Midbrain (tissue), 1 donor: Measurements from ENCODE around the gene PSAT1.
A peak's percentile ranks its signal among the peaks of the same experiment; 100 is the strongest.
"Not testable (repeated sequence)": the region's sequence is repeated elsewhere in the genome, so short reads cannot be mapped to it uniquely, and the experiment has no call there.

Experiments used
- DNase-seq: peaks from one replicate; lab custom pipeline; 2025; lab: John Stamatoyannopoulos, UW

The PSAT1 gene

DNA sequence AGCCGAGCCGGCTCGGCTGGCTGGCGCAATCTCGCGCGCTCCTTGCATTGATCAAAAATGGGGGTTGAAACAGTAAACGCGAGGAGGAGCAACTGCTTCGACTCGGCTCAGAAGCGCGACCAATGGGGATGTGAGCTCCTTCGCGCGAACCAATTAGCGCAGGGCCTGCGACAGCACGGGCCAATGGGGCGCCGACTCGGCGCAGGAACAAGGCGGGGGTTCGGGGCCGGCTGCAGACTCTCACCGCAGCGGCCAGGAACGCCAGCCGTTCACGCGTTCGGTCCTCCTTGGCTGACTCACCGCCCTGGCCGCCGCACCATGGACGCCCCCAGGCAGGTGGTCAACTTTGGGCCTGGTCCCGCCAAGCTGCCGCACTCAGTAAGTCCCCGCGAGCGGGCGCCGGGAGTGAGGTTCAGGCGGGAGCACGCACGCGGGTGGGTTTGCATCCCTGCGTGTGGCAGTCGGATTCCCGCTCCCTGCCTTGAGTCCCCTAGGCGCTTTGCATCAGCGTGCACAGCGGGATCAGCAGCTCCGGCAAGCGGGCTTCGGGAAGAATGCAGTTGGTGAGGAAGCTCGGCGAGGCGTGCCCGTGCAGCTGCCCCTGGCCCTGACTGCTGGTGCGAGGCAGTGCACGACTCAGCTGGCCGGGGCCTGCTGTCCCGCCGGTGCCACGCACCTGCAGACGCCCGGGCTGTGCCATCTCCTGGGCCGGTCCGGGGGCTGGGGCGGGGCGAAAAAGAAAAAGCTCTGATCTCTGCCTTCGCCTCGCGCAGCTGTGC lies at the start of gene PSAT1:
TSS of gene PSAT1 (plus strand) at position 233 of the 779 bp plus-strand sequence. CDS start at position 319, 86 bp downstream.
- peak; percentile 93 for DNase-seq

DNA sequence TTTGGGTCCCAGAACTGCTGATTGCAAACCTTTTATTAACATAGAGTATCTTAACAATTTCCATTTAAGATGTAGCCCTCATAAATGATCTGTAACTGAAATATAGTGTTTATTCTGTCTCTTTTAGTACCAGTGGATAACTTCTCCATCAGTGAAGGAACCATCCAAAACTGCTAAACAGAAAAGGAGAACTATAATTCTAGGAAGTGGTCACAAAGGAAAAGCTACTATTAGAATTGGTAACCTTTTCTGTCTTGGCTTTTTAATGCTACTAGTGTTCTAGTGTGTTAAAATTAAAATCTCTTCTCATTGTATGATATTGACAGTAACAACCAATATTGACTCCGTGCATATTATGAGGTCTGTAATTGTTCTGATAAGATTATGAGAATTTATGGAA lies 48.3 kb upstream of the PSAT1 start:
- DNase-seq = no peak

DNA sequence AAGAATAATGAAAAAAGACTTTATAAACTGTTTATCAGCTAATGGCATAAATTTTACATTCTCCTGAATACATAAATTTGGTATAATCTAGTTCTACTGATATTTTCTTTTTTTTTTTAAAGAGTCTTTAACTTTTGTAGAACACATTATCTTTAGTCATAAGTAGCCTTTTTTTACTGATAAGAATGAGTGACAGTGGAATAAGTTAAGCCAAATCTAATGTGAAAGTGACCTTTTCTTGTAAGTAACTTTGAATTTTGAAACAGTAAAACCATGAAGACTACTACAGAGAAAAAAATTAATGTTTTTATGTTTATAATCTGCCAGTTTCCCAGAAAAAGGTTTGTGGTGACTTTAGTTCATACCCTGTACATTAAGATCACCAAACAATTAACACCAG lies 47.4 kb upstream of the PSAT1 start:
- no peak for DNase-seq

DNA sequence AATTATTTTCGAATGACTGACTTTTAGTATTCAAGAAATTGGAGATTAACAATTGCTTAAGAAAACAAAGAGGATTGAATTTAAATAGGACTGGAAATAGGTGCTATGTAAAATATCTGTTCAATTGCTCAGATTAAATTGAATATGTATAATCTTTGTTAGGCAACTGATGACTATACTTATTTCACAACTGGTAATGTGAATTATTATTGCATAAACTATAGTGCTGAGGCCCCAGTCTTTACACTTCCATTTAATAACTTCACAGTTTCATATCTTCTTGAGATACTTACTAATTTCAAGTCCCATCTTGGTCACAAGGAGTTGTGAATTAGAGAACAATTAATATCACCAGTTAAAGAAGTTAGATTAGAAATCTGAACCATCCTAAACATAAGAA lies 44.3 kb upstream of the PSAT1 start:
- DNase-seq = no peak

DNA sequence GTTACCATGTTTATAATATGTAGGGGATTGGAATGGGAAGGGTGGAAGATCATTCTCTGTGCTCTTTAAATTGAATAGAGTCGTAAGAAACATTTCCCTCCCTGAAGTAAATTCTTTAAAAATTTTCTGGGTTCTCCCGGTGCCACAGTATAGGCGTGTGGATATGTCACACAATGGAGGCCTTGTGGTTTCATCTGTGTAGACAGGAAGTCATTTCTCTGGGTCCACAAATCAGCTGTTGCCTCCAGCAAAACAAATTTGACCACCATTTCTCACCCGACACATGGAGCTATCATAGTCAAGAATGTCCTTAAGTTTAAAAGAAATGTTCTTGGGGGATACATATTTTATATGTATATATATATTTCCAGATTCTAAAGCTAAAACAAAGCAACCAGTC lies 43.6 kb upstream of the PSAT1 start:
- DNase-seq = no peak

GRCh38 chr9:78261403-78262001 lies 35.4 kb upstream of the PSAT1 start:
- peak; percentile 37 for DNase-seq

DNA sequence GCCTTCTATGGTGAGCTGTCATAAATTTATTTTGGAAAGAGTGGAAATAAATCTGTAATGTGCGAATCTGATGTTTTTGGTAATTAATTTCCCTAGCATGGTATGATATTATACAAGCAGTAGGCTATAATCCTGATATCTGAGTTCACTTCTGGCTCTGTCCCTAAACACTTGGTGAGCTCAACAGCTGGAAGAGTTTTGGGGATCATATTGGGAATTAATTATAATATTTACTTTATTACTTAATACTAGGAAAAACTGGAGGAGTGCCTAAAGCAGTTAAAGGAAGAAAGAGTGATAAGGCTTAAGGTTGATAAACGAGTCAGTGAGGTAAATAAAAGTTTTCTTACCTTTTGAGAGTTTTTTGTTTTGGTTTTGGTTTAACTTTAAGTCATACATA lies 34.3 kb upstream of the PSAT1 start:
- DNase-seq = no peak

GRCh38 chr9:78267889-78268288 lies 29.0 kb upstream of the PSAT1 start:
- DNase-seq = no peak

- no peak for DNase-seq
Measured at GRCh38 chr9:78269784-78270183, 27.1 kb upstream of the PSAT1 start.

DNA sequence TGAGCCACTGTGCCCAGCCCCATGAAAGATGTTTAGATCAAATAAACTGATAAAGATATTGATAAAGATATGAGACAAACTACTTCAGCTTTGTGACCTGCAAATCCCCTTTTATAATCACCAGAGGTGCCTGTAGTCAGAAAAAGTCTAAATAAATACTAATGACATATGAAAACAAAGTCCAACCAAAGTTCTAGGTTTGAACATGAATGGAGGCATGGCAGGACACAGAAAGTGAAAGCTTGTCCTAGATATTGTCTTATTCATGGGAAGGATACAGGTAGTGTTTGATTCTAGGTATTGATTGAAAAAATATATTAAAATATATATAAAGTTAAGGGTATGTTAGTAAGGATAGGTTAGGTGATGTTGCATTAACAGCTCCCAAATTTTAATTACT lies 24.6 kb upstream of the PSAT1 start:
- DNase-seq = no peak

- DNase-seq = no peak
Measured at GRCh38 chr9:78273761-78274160, 23.2 kb upstream of the PSAT1 start.

DNA sequence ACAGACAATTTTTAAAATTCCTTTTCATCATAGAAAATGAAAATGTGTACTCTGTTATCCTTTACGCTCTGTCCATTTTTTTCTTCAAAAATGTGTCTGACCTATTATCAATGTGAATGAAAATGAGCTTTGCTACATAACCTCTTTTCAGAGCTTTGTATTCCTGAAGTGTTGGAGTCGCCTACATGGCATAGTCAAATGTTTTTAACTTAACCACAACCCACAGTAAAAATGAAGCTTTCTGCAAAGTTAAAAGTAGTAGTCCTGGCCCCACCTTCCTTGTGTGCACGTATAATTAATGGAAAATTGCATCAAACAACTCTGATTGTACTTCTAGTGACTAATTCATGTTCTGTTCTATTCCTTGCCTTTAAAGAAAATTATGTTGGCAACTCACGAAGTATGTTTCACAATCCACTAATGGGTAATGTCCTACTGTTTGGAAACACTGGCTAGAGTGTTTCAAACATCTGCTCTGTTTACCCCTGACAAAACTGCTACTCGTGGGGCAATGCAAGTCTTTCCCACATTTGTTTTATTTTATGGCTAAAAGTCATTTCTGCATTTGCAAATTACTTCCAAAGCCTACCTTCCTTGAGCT lies 18.6 kb upstream of the PSAT1 start:
- DNase-seq = no peak

GRCh38 chr9:78278801-78279200 lies 18.1 kb upstream of the PSAT1 start:
- DNase-seq = no peak

DNA sequence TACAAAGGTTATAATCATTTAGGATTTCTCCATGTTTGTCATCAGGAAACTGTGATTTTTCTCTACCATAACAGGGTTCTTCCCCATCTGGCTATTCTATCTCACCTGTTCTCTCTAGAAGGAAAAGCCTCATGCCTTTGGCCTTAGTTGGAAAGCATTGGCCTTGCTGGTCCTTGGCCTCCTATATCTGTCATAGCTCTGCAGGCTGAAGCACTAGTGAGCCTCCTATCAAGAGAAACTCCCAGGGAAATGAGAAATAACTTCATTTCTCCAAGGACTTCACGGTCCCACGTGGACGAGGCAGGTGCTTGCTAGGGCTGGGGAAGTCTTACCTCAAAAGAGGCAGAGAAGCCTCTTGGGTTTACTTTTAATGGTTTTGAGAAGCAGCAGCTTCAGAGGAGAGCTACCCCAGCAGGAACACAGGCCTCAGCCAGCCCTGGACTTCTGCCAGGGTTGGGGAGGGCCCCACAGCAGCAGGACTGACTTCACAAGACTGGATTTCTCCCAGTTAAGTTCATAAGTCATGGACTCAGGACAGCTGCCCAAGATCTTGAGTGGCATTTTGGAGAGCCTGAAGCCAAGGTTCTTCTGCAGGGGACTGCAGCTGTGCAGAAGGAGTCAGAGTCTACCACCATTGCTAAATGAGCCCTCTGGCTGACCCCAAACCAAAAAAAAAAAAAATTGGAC lies 15.8 kb upstream of the PSAT1 start:
- DNase-seq = peak; percentile 38

DNA sequence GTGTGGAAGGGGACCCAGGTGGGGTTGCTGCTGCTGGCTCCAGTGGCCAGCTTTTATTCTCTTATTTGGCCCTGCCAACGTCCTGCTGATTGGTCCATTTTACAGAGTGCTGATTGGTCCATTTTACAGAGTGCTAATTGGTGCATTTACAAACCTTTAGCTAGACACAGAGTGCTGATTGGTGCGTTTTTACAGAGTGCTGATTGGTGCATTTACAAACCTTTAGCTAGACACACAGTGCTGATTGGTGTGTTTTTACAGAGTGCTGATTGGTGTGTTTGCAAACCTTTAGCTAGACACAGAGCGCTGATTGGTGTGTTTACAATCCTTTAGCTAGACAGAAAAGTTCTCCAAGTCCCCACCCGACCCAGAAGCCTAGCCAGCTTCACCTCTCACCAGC lies 12.7 kb upstream of the PSAT1 start:
- DNase-seq = not testable (repeated sequence)

DNA sequence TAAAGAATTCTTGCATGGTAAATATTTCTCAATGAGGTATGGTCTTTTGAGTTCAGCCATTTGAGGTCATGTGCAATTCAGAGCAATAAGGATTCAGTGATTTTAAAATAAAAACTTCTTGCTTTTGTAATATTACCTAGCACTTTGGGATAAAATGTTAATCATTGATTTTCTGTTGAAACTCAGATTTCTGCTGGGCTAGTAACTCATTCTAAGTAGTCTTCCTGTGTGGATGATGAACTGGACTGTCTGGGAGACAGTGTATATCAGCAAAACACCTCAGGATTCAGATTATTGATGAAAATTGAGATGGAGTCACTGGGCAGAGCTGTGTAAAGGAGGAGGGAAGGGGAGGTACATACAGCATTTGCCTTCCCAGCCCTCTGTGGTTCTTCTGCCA lies 10.8 kb upstream of the PSAT1 start:
- DNase-seq = no peak

DNA sequence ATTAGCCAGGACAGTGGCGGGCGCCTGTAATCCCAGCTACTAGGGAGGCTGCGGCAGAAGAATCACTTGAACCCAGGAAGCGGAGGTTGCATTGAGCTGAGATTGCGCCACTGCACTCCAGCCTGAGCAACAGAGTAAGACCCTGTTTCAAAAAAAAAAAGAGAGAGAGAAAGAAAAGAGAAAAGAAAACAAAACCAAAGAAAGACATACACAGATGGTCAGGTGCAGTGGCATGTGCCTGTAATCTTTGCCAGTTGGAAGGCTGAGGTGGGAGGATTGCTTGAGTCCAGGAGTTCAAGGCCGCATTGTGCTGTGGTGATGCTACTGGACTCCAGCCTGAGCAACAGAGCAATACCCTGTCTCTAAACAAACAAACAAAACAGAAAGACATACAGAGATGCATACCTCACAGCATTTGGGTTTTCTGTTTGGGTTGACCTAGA lies 10.0 kb upstream of the PSAT1 start:
- DNase-seq = no peak

DNA sequence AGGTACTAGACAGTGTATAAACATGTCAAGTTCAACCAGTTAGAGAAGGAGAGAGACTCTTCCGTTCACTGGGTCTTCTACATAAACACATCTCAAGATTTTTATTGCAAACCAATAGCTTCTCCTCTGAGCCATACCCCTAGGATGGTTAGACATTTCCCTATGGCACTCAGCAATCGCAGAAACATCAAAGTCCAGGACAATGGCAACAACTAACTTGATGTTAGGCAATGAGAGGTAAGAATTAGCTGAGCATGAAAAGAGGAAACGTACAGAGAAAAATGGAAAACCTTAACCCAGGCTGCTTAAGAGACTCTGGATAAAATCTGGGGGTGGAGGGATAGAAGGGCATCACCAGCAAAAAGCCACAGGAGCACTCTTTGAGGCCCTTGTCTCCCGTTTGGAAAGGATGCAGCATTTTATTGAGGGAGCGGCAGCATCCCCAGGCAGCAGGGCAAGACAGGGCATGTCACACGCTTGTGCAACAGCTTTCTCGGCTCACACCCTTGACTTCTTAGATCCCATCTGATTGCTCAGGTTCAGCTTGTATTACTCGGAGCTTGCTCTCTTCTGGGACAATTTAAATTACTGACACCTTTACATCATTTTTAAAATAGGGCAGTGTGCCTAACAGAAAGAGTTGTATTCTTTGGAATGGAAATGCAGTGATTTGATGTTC lies 8.6 kb upstream of the PSAT1 start:
- DNase-seq = no peak

GRCh38 chr9:78289474-78289873 lies 7.5 kb upstream of the PSAT1 start:
- no peak for DNase-seq

DNA sequence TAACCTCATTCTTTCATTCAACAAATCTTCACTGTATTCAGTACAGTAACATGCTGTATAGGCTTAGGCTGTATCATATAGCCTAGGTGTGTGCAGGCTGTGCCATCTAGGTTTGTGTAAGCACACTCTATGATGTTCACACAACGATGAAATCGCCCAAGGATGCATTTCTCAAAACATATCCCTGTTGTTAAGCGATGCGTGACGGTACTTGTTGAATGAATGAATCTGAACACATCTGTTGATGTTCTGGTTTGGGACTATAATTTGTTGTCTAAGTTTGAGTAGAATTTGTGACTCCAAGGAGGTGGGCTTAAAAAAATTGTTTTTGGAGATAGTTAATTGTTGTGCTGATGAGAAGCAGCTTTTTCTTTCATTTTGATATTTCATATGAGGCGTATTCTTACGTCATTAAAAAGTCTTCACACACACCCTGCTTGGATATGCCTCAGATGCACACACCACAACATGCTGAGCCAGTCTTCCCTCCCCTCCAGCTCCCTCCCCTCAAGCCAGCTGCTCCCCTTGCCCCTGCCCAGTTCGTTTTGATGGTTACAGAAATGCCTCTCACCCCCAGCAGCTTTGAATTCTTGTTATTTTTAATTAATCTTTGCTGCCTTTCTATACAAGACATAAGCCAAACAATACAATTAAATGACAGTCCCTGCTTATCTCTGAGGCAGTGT lies 5.5 kb upstream of the PSAT1 start:
- DNase-seq = no peak

DNA sequence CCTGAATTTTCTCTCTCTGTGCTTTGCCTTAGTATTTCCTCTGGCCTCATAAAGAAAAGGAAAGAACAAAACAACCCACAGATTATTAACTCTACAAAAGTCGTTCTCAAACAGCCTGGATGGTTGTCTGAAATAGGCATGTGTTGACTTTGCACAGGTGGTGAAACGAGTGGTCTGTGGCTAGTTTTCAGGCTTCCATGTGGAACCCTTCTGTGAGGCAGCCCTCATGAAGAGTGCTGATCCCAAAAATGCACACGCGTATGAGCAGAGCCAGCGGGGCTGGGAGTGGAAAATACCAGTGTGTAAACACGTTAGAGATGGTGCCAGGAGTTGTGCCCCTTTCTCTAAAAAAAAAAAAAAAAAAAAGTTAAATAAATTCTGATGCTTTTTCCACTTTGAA lies 4.9 kb upstream of the PSAT1 start:
- DNase-seq = no peak
